CD14-positive monocyte (primary cell): ENCODE measurements around the gene TNS4. TPM values are rescaled to one million over a fixed set of nuclear protein-coding genes. Genes with fewer than 3 reads are reported as not detected.

Source experiments
- DNase-seq, 3 donors: peaks; one replicate each; pipeline ENCODE4 v3.0.0-alpha.2; 2011 to 2022
- H2AFZ ChIP-seq: 2 replicates; pipeline ENCODE4 v1.6.0; 2012; ENCODE audit warnings: mild to moderate bottlenecking, low read depth, low read length, inconsistent platforms; ENCODE audit not compliant: insufficient read depth, poor library complexity, severe bottlenecking
- H3K27ac ChIP-seq, 2 donors: 1 replicate in 1 of 2; 2 replicates in 1 of 2; pipeline ENCODE4 v1.5.1; 2012 to 2013; ENCODE audit warnings: low read length in 2 of 2, control low read depth in 1 of 2, inconsistent platforms in 1 of 2, low read depth in 1 of 2, mild to moderate bottlenecking in 1 of 2
- H3K27me3 ChIP-seq, 2 donors: one replicate each; pipeline versions ENCODE4 v1.6.0 to v1.6.1; 2011 to 2013; ENCODE audit warnings: low read length in 2 of 2; ENCODE audit not compliant: control insufficient read depth in 2 of 2, insufficient read depth in 2 of 2
- H3K36me3 ChIP-seq, 2 donors: replicated peaks in 1 of 2; 1 replicate in 1 of 2; 2 replicates in 1 of 2; pipeline versions ENCODE4 v1.5.1 to v1.6.1; 2012 to 2013; ENCODE audit warnings: low read length in 2 of 2, control low read depth in 1 of 2, inconsistent platforms in 1 of 2, mild to moderate bottlenecking in 1 of 2; ENCODE audit not compliant: insufficient read depth in 2 of 2, control insufficient read depth in 1 of 2
- H3K4me1 ChIP-seq, 2 donors: 1 replicate in 1 of 2; 2 replicates in 1 of 2; pipeline versions ENCODE4 v1.5.1 to v1.6.1; 2012 to 2013; ENCODE audit warnings: low read length in 2 of 2, control low read depth in 1 of 2, inconsistent platforms in 1 of 2, mild to moderate bottlenecking in 1 of 2, moderate library complexity in 1 of 2; ENCODE audit not compliant: insufficient read depth in 2 of 2, control insufficient read depth in 1 of 2
- H3K4me2 ChIP-seq: replicated peaks from 2 replicates; pipeline ENCODE3; 2012; ENCODE audit warnings: low read length, moderate library complexity, mild to moderate bottlenecking; ENCODE audit not compliant: poor library complexity, severe bottlenecking; ENCODE audit errors: extremely low read depth
- H3K4me3 ChIP-seq, 3 experiments: fragments of 200-600 bp in 1 of 3; sonication (generic) in 1 of 3; replicated peaks in 1 of 3; 1 replicate in 2 of 3; 2 replicates in 1 of 3; pipeline ENCODE4 v1.5.1; 2011 to 2013; ENCODE audit warnings: low read length in 3 of 3, mild to moderate bottlenecking in 3 of 3, control low read depth in 2 of 3, low read depth in 2 of 3, inconsistent platforms in 1 of 3, moderate library complexity in 1 of 3
- H3K79me2 ChIP-seq: 2 replicates; pipeline ENCODE4 v1.6.0; 2012; ENCODE audit warnings: mild to moderate bottlenecking, control low read depth, inconsistent platforms, low read length, moderate library complexity; ENCODE audit not compliant: insufficient read depth
- H3K9ac ChIP-seq: 2 replicates; pipeline ENCODE4 v1.6.0; 2017; ENCODE audit warnings: low read length, mild to moderate bottlenecking; ENCODE audit not compliant: insufficient read depth, poor library complexity, severe bottlenecking
- H3K9me3 ChIP-seq, 2 donors: replicated peaks in 1 of 2; 1 replicate in 1 of 2; 2 replicates in 1 of 2; pipeline versions ENCODE4 v1.5.1 to v1.6.1; 2012 to 2013; ENCODE audit warnings: low read length in 2 of 2, control low read depth in 1 of 2; ENCODE audit not compliant: control insufficient read depth in 1 of 2, insufficient read depth in 1 of 2
- H4K20me1 ChIP-seq: 2 replicates; pipeline ENCODE4 v1.6.0; 2012; ENCODE audit warnings: mild to moderate bottlenecking, low read length, control low read depth, moderate library complexity; ENCODE audit not compliant: insufficient read depth
- H3K27ac Mint-ChIP-seq, 7 donors: one replicate each; pipeline ENCODE4 v1.8.0; 2020; ENCODE audit warnings: mild to moderate bottlenecking in 7 of 7, mixed read lengths in 7 of 7, moderate library complexity in 6 of 7, inconsistent platforms in 2 of 7
- H3K27me3 Mint-ChIP-seq, 3 donors: one replicate each; pipeline ENCODE4 v1.8.0; 2021 to 2022; ENCODE audit warnings: low read depth in 3 of 3, mild to moderate bottlenecking in 3 of 3, mixed read lengths in 3 of 3, moderate library complexity in 3 of 3, inconsistent platforms in 1 of 3
- H3K36me3 Mint-ChIP-seq, 2 donors: one replicate each; pipeline ENCODE4 v1.8.0; 2020; ENCODE audit warnings: mixed read lengths in 2 of 2, inconsistent platforms in 1 of 2, mild to moderate bottlenecking in 1 of 2
- H3K4me1 Mint-ChIP-seq: one replicate; pipeline ENCODE4 v1.8.0; 2020; ENCODE audit warnings: mild to moderate bottlenecking, mixed read lengths
- H3K4me3 Mint-ChIP-seq, 2 donors: one replicate each; pipeline ENCODE4 v1.8.0; 2020; ENCODE audit warnings: mild to moderate bottlenecking in 2 of 2, mixed read lengths in 2 of 2, moderate library complexity in 1 of 2
- H3K9me3 Mint-ChIP-seq, 7 donors: one replicate each; pipeline ENCODE4 v1.8.0; 2020 to 2022; ENCODE audit warnings: mixed read lengths in 7 of 7, mild to moderate bottlenecking in 6 of 7, moderate library complexity in 6 of 7, inconsistent platforms in 2 of 7
- WGBS: methylation state at CpG from one replicate; pipeline ENCODE4 v1.1.5; 2013; ENCODE audit warnings: missing lambda C conversion rate; ENCODE audit not compliant: insufficient coverage; 5-methylcytosine and 5-hydroxymethylcytosine counted together
- intact Hi-C, 2 donors: fragments of 100-400 bp; cut with micrococcal nuclease; formaldehyde crosslinking; loops; one replicate each; pipeline versions ENCODE4 v1.15.0 to v1.15.1; 2023
- polyA plus RNA-seq, 3 donors: library from polyadenylated mRNA; depleted of rRNA in 1 of 3; unstranded in 2 of 3; stranded (reverse) in 1 of 3; fragments of 300-500 nt in 2 of 3; fragments of >200 nt in 1 of 3; fragmentation: Illumina TruSeq in 2 of 3; gene quantifications; 1 replicate in 2 of 3; 2 replicates in 1 of 3; pipeline ENCODE4 v1.2.3, GENCODE V29; 2012 to 2021
- TF ChIP-seq, protein P1 (sequence below): fragments of 200-600 bp; IDR thresholded peaks from one replicate; pipeline ENCODE4 v1.8.0; 2022; ENCODE audit warnings: antibody characterized with exemption, mild to moderate bottlenecking

The TNS4 gene
- polyA plus RNA-seq, 3 donors: not detected

DNA sequence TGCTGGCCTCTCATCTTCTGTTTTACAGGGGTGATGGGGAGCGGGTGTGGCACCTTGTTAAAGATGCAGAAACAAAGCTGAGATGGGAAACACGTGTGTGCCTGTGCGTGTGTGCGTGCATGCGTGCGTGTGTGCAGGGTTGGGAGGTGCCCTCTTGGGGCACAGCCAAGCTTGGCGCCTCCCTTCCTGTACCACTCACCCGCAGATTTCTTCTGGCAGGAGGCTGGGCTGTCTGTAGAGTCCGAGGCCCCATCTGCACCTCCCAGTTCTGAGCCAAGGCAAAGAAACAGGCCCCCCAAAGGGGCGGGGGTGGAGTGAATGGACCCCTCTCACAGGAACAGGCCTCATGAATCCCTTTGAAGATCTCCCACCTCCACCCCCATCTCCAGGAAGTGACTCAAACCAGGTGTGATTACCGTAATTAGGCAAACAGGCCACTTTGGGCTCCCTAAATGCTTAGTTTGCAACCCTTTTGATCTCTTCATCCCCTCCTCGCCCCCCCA, 20.9 kb downstream of the TNS4 start:
- Histone ChIP-seq H3K4me2 (peak overlapping the region; percentile 31), H3K4me3 (no peak overlapping the region), H3K36me3 (no peaks in the 10 kb centered on the region), H3K9ac (peak overlapping the region; percentile 24), H4K20me1 (no peaks in the 10 kb centered on the region), H3K4me1 (peaks cover 15 to 20% of the 10 kb centered on the region in 2 donors), H3K9me3 (no peaks in the 10 kb centered on the region), H2AFZ (peak overlapping the region; percentile 48), H3K79me2 (no peaks in the 10 kb centered on the region), H3K27me3 (peaks cover 0 to 2% of the 10 kb centered on the region in 2 donors), H3K27ac (peak overlapping the region in 1 of 2 donors; percentile 45)
- peak overlapping the region in 1 of 2 donors; percentile 67 for H3K4me3 Mint-ChIP-seq
- H3K4me1 Mint-ChIP-seq: peaks cover 21% of the 10 kb centered on the region
- intact Hi-C loops: no loop called here
- no peaks in the 10 kb centered on the region for H3K36me3 Mint-ChIP-seq
- peaks cover 2 to 21% (median 14%) of the 10 kb centered on the region in 3 donors for H3K27me3 Mint-ChIP-seq
- H3K9me3 Mint-ChIP-seq: peaks cover 0 to 2% (median 0%) of the 10 kb centered on the region in 7 donors
- peak; percentile 44 to 71 (median 52) for DNase-seq
- 33% methylated on average over 2 of the region's 12 CpGs for WGBS
- H3K27ac Mint-ChIP-seq: peak overlapping the region in 4 of 7 donors; percentile 25 to 47 (median 38)
- TF ChIP-seq, protein P1, sequence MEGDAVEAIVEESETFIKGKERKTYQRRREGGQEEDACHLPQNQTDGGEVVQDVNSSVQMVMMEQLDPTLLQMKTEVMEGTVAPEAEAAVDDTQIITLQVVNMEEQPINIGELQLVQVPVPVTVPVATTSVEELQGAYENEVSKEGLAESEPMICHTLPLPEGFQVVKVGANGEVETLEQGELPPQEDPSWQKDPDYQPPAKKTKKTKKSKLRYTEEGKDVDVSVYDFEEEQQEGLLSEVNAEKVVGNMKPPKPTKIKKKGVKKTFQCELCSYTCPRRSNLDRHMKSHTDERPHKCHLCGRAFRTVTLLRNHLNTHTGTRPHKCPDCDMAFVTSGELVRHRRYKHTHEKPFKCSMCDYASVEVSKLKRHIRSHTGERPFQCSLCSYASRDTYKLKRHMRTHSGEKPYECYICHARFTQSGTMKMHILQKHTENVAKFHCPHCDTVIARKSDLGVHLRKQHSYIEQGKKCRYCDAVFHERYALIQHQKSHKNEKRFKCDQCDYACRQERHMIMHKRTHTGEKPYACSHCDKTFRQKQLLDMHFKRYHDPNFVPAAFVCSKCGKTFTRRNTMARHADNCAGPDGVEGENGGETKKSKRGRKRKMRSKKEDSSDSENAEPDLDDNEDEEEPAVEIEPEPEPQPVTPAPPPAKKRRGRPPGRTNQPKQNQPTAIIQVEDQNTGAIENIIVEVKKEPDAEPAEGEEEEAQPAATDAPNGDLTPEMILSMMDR: no peak

DNA sequence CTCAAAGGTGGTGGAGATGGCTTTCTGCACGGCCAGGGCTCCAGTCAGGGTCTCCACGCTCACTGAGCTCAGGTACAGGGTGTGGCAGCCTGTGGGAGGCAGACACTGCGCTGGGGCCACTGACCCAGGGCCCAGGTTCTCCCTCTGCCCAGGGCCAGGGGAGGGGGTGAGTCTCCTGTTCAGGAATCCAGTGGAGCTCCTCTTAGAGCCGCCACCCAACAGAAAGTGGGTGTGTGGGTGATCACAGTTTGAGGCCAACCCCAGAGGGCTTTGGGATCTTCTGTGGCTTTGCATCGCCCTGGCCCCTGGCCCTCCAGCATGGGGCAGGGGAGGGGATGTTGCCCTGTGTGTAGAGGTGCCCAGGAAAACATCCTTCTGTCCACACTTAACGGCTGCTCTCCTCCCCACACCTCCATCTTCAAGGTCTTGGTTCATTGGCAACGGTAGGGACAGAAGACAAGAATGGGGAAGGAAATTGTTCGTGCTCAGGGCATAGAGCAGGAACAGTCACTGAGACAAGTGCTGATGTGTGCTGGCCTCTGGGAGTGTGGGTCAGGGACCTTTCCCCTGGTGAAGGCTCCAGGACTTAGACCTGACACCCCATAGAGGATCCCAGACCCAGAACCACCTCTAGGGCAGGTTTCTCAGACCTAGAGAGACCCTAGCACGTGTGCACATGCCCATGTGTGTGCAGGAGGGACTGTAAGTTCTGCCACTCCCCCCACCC, 21.5 kb downstream of the TNS4 start:
- Mint-ChIP-seq H3K36me3 (no peaks in the 10 kb centered on the region), H3K4me1 (peaks cover 21% of the 10 kb centered on the region), H3K4me3 (peak overlapping the region in 1 of 2 donors; percentile 67), H3K9me3 (peaks cover 0 to 2% (median 0%) of the 10 kb centered on the region in 7 donors), H3K27ac (peak overlapping the region in 1 of 7 donors; percentile 5), H3K27me3 (peaks cover 0 to 21% (median 15%) of the 10 kb centered on the region in 3 donors)
- TF ChIP-seq, protein P1: no peak
- Histone ChIP-seq H3K27me3 (peaks cover 0 to 2% of the 10 kb centered on the region in 2 donors), H2AFZ (peak overlapping the region; percentile 48), H3K9me3 (no peaks in the 10 kb centered on the region), H3K36me3 (no peaks in the 10 kb centered on the region), H3K4me2 (peak overlapping the region; percentile 31), H4K20me1 (no peaks in the 10 kb centered on the region), H3K4me1 (peaks cover 15 to 20% of the 10 kb centered on the region in 2 donors), H3K27ac (peak overlapping the region in 1 of 2 donors; percentile 45), H3K9ac (peak overlapping the region; percentile 24), H3K4me3 (no peak overlapping the region), H3K79me2 (no peaks in the 10 kb centered on the region)
- intact Hi-C loops: no loop called here
- DNase-seq: peak; percentile 19 to 46 (median 24)
- WGBS: 75% methylated on average over 5 of the region's 9 CpGs
